IMR-90 (cell line): ENCODE measurements around the gene S100A2. TPM values are rescaled to one million over a fixed set of nuclear protein-coding genes. Genes with fewer than 3 reads are reported as not detected.

Experiments used
- ATAC-seq: fragments of 200-7000 bp; cut with Tn5 transposase; 2 replicates; pipeline ENCODE4 v1.9.1; 2020; ENCODE audit warnings: low read depth, mild to moderate bottlenecking, moderate library complexity
- BruUV-seq: library from RNA; stranded (reverse); fragments of 400-500 nt; replicated peaks from 2 replicates; lab custom pipeline; 2021; lab: Mats Ljungman, UMichigan
- CTCF ChIA-PET: fragments of 300-600 bp; formaldehyde crosslinking; extraction: SDS; loops from one replicate; lab custom pipeline; 2021; ENCODE audit warnings: antibody characterized with exemption; lab: Yijun Ruan, JAX
- POLR2A ChIA-PET: fragments of 300-600 bp; sonication (Branson Sonifier 250); formaldehyde crosslinking; loops from one replicate; lab custom pipeline; 2022; ENCODE audit warnings: antibody characterized with exemption; ENCODE audit not compliant: unreplicated experiment; lab: Charles Lee
- DNase-seq: peaks from one replicate; pipeline ENCODE4 v3.0.0; 2013
- H2AFZ ChIP-seq: replicated peaks from 2 replicates; pipeline ENCODE3; 2013; ENCODE audit warnings: low read length, mild to moderate bottlenecking; ENCODE audit not compliant: poor library complexity
- H2AK5ac ChIP-seq: 2 replicates; pipeline ENCODE4 v1.6.1; 2013; ENCODE audit warnings: low read depth, low read length, inconsistent platforms
- H2AK9ac ChIP-seq: replicated peaks from 2 replicates; pipeline ENCODE3; 2013; ENCODE audit warnings: mild to moderate bottlenecking, low read depth, low read length, moderate library complexity; ENCODE audit not compliant: poor library complexity
- H2BK120ac ChIP-seq: 2 replicates; pipeline ENCODE4 v1.6.1; 2013; ENCODE audit warnings: low read depth, low read length, inconsistent platforms
- H2BK15ac ChIP-seq: 3 replicates; pipeline ENCODE4 v1.6.1; 2013; ENCODE audit warnings: low read depth, low read length, inconsistent platforms
- H2BK20ac ChIP-seq: 2 replicates; pipeline ENCODE4 v1.6.1; 2013; ENCODE audit warnings: low read depth, mild to moderate bottlenecking, inconsistent platforms, low read length, moderate library complexity
- H2BK5ac ChIP-seq: 2 replicates; pipeline ENCODE4 v1.6.1; 2013; ENCODE audit warnings: mild to moderate bottlenecking, low read depth, low read length, inconsistent platforms; ENCODE audit not compliant: poor library complexity, severe bottlenecking
- H3K14ac ChIP-seq: replicated peaks from 2 replicates; pipeline ENCODE4 v1.6.1; 2013; ENCODE audit warnings: low read depth, low read length, inconsistent platforms
- H3K18ac ChIP-seq: 2 replicates; pipeline ENCODE4 v1.6.1; 2013; ENCODE audit warnings: low read depth, low read length, control low read depth
- H3K23ac ChIP-seq: 2 replicates; pipeline ENCODE4 v1.6.1; 2013; ENCODE audit warnings: low read depth, low read length, inconsistent platforms
- H3K27ac ChIP-seq: 2 replicates; pipeline ENCODE4 v1.5.1; 2013; ENCODE audit warnings: mild to moderate bottlenecking, control low read depth, low read length; ENCODE audit not compliant: insufficient read depth
- H3K27me3 ChIP-seq: 2 replicates; pipeline ENCODE4 v1.6.1; 2013; ENCODE audit warnings: low read length; ENCODE audit not compliant: control insufficient read depth, insufficient read depth
- H3K36me3 ChIP-seq: 2 replicates; pipeline ENCODE4 v1.6.1; 2013; ENCODE audit warnings: low read length, mixed read lengths; ENCODE audit not compliant: control insufficient read depth, insufficient read depth
- H3K4ac ChIP-seq: 2 replicates; pipeline ENCODE4 v1.6.1; 2013; ENCODE audit warnings: low read depth, low read length, inconsistent platforms
- H3K4me1 ChIP-seq: 2 replicates; pipeline ENCODE4 v1.6.1; 2013; ENCODE audit warnings: low read length, mixed read lengths; ENCODE audit not compliant: control insufficient read depth, insufficient read depth
- H3K4me2 ChIP-seq: 2 replicates; pipeline ENCODE4 v1.6.1; 2013; ENCODE audit warnings: low read depth, mild to moderate bottlenecking, control low read depth, low read length, moderate library complexity
- H3K4me3 ChIP-seq: 2 replicates; pipeline ENCODE4 v1.5.1; 2013; ENCODE audit warnings: low read depth, mild to moderate bottlenecking, control low read depth, low read length, moderate library complexity; ENCODE audit not compliant: insufficient read depth
- H3K56ac ChIP-seq: 2 replicates; pipeline ENCODE4 v1.6.1; 2013; ENCODE audit warnings: low read length, inconsistent platforms; ENCODE audit not compliant: insufficient read depth; ENCODE audit errors: extremely low read depth
- H3K79me1 ChIP-seq, 2 experiments: 2 replicates each; pipeline ENCODE4 v1.6.1; 2013; ENCODE audit warnings: low read length in 2 of 2, inconsistent platforms in 1 of 2, low read depth in 1 of 2
- H3K9ac ChIP-seq: 2 replicates; pipeline ENCODE4 v1.6.1; 2013; ENCODE audit warnings: low read depth, low read length, control low read depth
- H3K9me1 ChIP-seq: 2 replicates; pipeline ENCODE4 v1.6.1; 2013; ENCODE audit warnings: low read length, inconsistent platforms; ENCODE audit not compliant: insufficient read depth
- H3K9me3 ChIP-seq: 2 replicates; pipeline ENCODE4 v1.6.1; 2013; ENCODE audit warnings: low read length; ENCODE audit not compliant: control insufficient read depth, insufficient read depth
- H4K20me1 ChIP-seq: 2 replicates; pipeline ENCODE4 v1.6.1; 2013; ENCODE audit warnings: low read length, inconsistent platforms; ENCODE audit not compliant: insufficient read depth
- H4K5ac ChIP-seq: 2 replicates; pipeline ENCODE4 v1.6.1; 2013; ENCODE audit warnings: mild to moderate bottlenecking, low read depth, low read length, control low read depth
- H4K8ac ChIP-seq, 2 experiments: 2 replicates each; pipeline ENCODE4 v1.6.1; 2013; ENCODE audit warnings: low read depth in 2 of 2, low read length in 2 of 2, control low read depth in 1 of 2, inconsistent platforms in 1 of 2
- H4K91ac ChIP-seq: 2 replicates; pipeline ENCODE4 v1.6.1; 2013; ENCODE audit warnings: low read depth, low read length, inconsistent platforms; ENCODE audit not compliant: insufficient read depth
- BHLHE40 ChIP-seq: fragments of 150-350 bp; IDR thresholded peaks from 2 replicates; pipeline ENCODE4 v1.6.1; 2016; ENCODE audit warnings: mild to moderate bottlenecking, low read depth, low read length
- WGBS, 2 experiments: methylation state at CpG; one replicate each; pipeline versions ENCODE4 v1.1.5 to v1.1.7; 2013; ENCODE audit warnings: missing lambda C conversion rate in 2 of 2; ENCODE audit not compliant: insufficient read length in 1 of 2; ENCODE audit errors: extremely low coverage in 2 of 2; 5-methylcytosine and 5-hydroxymethylcytosine counted together
- dilution Hi-C: fragments of 300-500 bp; cut with HindIII; formaldehyde crosslinking; loops from one replicate; pipeline ENCODE4 v1.14.3; 2018; ENCODE audit warnings: low sequenced_read_pairs; ENCODE audit not compliant: unreplicated experiment
- in situ Hi-C: fragments of 300-500 bp; cut with MboI; formaldehyde crosslinking; loops from 3 replicates; pipeline ENCODE4 v1.14.3; 2019; ENCODE audit warnings: low sequenced_read_pairs, inconsistent platforms, mixed read lengths
- intact Hi-C: fragments of 100-400 bp; cut with micrococcal nuclease; formaldehyde crosslinking; loops from 2 replicates; pipeline ENCODE4 v1.10.0; 2022
- polyA plus RNA-seq, 3 experiments: library from polyadenylated mRNA; depleted of rRNA; stranded (reverse); fragments of >200 nt; gene quantifications; 2 replicates each; pipeline ENCODE4 v1.2.3, GENCODE V29; 2012; ENCODE audit warnings: low replicate concordance in 1 of 3
- total RNA-seq: library from RNA; depleted of rRNA; stranded (reverse); fragments of >200 nt; gene quantifications from 2 replicates; pipeline ENCODE4 v1.2.3, GENCODE V29; 2012

Gene S100A2
- total and polyA plus RNA-seq, 2 of the 4 experiments (the other 2 are of a cell fraction), result 3.6 to 7.9 TPM

DNA sequence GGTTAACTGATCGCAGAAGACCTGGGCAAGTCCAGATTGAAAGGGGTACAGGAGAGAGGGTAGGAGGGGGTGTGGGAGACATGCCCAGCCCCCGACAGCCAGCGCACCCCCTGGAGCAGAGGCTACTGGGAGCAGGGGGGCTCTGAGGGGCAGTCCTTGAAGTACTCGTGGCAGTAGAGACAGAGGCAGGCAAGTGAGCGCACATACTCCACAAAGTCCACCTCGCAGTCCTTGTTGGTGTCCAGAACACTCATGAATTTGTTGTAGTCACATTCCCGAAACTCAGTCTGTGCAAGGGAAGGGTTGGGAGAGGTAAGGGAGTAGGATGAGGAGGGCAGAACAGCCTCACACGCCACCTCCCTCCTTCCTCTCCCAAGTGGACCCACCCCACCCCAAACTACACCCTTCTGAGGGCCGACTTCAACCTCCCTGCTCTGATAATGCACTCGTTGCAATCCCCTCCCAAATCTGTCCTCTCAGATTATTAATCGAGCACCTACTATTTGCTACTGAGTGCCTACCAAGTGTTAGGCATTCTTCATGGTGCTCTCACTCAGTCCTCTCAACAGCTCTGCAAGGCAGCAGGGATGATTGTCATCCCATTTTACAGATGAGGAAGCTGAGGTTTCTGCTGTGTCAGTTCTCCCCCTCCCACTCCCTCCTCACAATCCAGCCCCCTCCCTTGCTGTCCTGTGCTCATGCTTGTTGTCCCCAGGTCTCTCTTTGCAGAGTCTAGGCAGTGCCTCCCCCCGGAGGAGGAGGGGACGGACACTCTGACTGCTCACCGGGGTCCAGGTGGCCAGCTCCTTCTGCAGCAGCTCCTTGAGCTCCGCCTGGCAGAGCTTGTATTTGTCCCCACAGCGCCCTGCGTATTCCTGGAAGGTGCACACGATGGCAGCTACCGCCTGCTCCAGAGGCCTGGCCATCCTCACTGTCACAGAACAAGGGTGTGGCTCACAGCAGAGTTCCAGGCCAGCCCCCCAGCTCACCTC lies 17.8 kb downstream of the S100A2 start:
- Histone ChIP-seq H3K56ac (no peak overlapping the region), H3K27ac (0 out of 2 replicates have a peak overlapping the region, but pooled peaks have one; percentile 1), H3K18ac (no peak overlapping the region; the same call in 1 of the 2 replicates), H3K79me1 (peaks cover 0 to 37% of the 10 kb centered on the region in 2 experiments; a peak in 3 of 4 replicates), H4K20me1 (no peaks in the 10 kb centered on the region), H3K14ac (peak overlapping the region; percentile 91), H3K27me3 (no peaks in the 10 kb centered on the region), H3K4me1 (peaks cover 41% of the 10 kb centered on the region), H4K8ac (peak overlapping the region in 1 of 2 experiments; percentile 85; a peak in 3 of 4 replicates), H4K5ac (0 out of 2 replicates have a peak overlapping the region, but pooled peaks have one; percentile 6), H3K36me3 (no peaks in the 10 kb centered on the region), H2BK5ac (no peak overlapping the region), H3K9me3 (no peaks in the 10 kb centered on the region), H2AK9ac (peak overlapping the region; percentile 96), H3K4me3 (no peak overlapping the region), H3K9ac (no peak overlapping the region), H4K91ac (peak overlapping the region; percentile 93), H3K9me1 (peaks cover 58% of the 10 kb centered on the region), H2BK20ac (peak overlapping the region; percentile 93), H3K4ac (peak overlapping the region; percentile 96), H2AFZ (peak overlapping the region; percentile 62), H2AK5ac (peak overlapping the region; percentile 85), H2BK120ac (peak overlapping the region; percentile 97), H2BK15ac (peak overlapping the region; percentile 78; the same call in 2 of the 3 replicates), H3K23ac (peak overlapping the region; percentile 39; the same call in 1 of the 2 replicates), H3K4me2 (no peak overlapping the region)
- 33% methylated on average over 2 of the region's 19 CpGs; no CpG with 5 or more reads in 1 of the 2 experiments for WGBS, 2 experiments
- CTCF ChIA-PET, result no interaction called here
- POLR2A ChIA-PET, result interaction anchor here (1.0 to 1.6 kb wide), 2 partner anchors 12 kb away, joined by 3 to 4 read pairs; partner anchors contain the start of gene S100A6
- in situ Hi-C loops (loop anchor here (25.0 kb wide), 1 partner anchor 414 kb away; the partner anchor contains the start of genes CREB3L4, CRTC2 and SLC39A1), intact Hi-C loops (loop anchor here (2.0 kb wide), 1 partner anchor 19 kb away; no protein-coding TSS in a partner anchor), dilution Hi-C loops (no loop called here)
- ATAC-seq (no peak), DNase-seq (no peak)
- no TSS peak for BruUV-seq
- TF ChIP-seq BHLHE40, result no peak
